SU-DHL-6 (cell line): ENCODE results near the gene ZFP36L1.

ENCODE experiments used
- EZH2phosphoT487 ChIP-seq: fragments of 200-600 bp; sonication (generic), shearing (Covaris generic); conservative IDR thresholded peaks from 2 replicates; pipeline ENCODE4 v1.6.1; 2018; ENCODE audit warnings: mild to moderate bottlenecking, antibody characterized with exemption, low read length, moderate library complexity, mixed read lengths
- TF ChIP-seq, protein P1 (sequence below): fragments of 200-600 bp; sonication (generic); IDR thresholded peaks from one replicate; pipeline ENCODE4 v1.5.1; 2017; ENCODE audit warnings: antibody characterized with exemption, mild to moderate bottlenecking, low read length, moderate library complexity; ENCODE audit not compliant: insufficient read depth, poor library complexity, severe bottlenecking

DNA sequence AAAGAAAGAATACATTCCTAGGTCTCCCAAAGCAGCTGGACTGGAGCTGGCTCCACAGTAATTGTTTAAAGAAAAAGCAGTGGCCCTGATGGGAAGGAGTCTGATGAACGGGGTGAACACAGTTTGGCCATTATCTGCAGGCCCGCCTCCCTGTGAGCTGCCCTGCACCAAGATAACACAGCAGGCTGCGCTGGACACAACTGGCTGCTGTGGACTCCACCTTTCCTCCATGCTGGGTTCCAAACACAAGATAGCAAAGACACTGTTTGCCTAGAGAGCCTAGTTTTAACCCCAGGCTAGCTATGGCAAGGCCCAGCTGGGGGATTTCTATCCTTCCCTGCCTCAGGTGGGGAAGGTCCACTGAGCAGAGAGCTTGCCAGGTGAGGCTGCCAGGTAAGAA is 34.6 kb downstream of the ZFP36L1 start:
- TF ChIP-seq, protein P1, sequence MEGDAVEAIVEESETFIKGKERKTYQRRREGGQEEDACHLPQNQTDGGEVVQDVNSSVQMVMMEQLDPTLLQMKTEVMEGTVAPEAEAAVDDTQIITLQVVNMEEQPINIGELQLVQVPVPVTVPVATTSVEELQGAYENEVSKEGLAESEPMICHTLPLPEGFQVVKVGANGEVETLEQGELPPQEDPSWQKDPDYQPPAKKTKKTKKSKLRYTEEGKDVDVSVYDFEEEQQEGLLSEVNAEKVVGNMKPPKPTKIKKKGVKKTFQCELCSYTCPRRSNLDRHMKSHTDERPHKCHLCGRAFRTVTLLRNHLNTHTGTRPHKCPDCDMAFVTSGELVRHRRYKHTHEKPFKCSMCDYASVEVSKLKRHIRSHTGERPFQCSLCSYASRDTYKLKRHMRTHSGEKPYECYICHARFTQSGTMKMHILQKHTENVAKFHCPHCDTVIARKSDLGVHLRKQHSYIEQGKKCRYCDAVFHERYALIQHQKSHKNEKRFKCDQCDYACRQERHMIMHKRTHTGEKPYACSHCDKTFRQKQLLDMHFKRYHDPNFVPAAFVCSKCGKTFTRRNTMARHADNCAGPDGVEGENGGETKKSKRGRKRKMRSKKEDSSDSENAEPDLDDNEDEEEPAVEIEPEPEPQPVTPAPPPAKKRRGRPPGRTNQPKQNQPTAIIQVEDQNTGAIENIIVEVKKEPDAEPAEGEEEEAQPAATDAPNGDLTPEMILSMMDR = no peak
- no peak for TF ChIP-seq EZH2phosphoT487
